K562 (cell line): ENCODE data around the gene ARV1. TPM values are rescaled to one million over a fixed set of nuclear protein-coding genes. Genes with fewer than 3 reads are reported as not detected.

Experiments used
- ATAC-seq: fragments of 200-7000 bp; cut with Tn5 transposase; 3 replicates; pipeline ENCODE4 v1.9.1; 2020; ENCODE audit warnings: moderate library complexity
- BruUV-seq: library from RNA; stranded (reverse); fragments of 400-500 nt; replicated peaks from 2 replicates; lab custom pipeline; 2021; lab: Mats Ljungman, UMichigan
- CTCF ChIA-PET: fragments of 300-600 bp; formaldehyde crosslinking; extraction: SDS; loops from one replicate; lab custom pipeline; 2021; ENCODE audit warnings: low intra/inter-chr PET ratio; lab: Yijun Ruan, JAX
- POLR2A ChIA-PET: fragments of 300-600, 350-650 bp; sonication (Branson Sonifier 250); formaldehyde crosslinking; extraction: SDS; loops from one replicate; lab custom pipeline; 2021; ENCODE audit warnings: antibody characterized with exemption, inconsistent platforms; lab: Yijun Ruan, JAX
- DNase-seq, 4 experiments: peaks; one replicate each; pipeline versions ENCODE4 v3.0.0 to v3.0.0-alpha.2; 2011 to 2018; ENCODE audit warnings: low spot score in 3 of 4, mixed read lengths in 3 of 4; ENCODE audit errors: extremely low read depth in 1 of 4
- FAIRE-seq: peaks from 2 replicates; lab custom pipeline; 2011; peaks lifted over from hg19 to GRCh38; lab: Jason Lieb, UNC
- H2AFZ ChIP-seq: 2 replicates; pipeline ENCODE4 v1.6.0; 2011; ENCODE audit warnings: low read depth, low read length, control low read depth, inconsistent platforms
- H3K27ac ChIP-seq: fragments of 200-600 bp; 3 replicates; pipeline ENCODE4 v1.8.0; 2011; ENCODE audit warnings: low read depth, mild to moderate bottlenecking, control low read depth, inconsistent platforms, low read length, moderate library complexity, mixed read lengths; ENCODE audit errors: extremely low read depth
- H3K27me3 ChIP-seq, 2 experiments: fragments of 300-600 bp in 1 of 2; 2 replicates in 1 of 2; 3 replicates in 1 of 2; pipeline versions ENCODE4 v1.6.0 to v1.8.0; 2011; ENCODE audit warnings: inconsistent platforms in 2 of 2, low read length in 2 of 2, mild to moderate bottlenecking in 1 of 2, mixed read lengths in 1 of 2, moderate library complexity in 1 of 2; ENCODE audit not compliant: control insufficient read depth in 2 of 2, insufficient read depth in 2 of 2
- H3K36me3 ChIP-seq: fragments of 300-600 bp; 3 replicates; pipeline ENCODE4 v1.8.0; 2011; ENCODE audit warnings: mild to moderate bottlenecking, low read length, inconsistent platforms; ENCODE audit not compliant: control insufficient read depth, insufficient read depth
- H3K4me1 ChIP-seq, 2 experiments: fragments of 200-600 bp in 1 of 2; replicated peaks in 1 of 2; 2 replicates in 1 of 2; 3 replicates in 1 of 2; pipeline versions ENCODE4 v1.5.1 to v1.8.0; 2011; ENCODE audit warnings: inconsistent platforms in 2 of 2, low read length in 2 of 2, mild to moderate bottlenecking in 1 of 2, mixed read lengths in 1 of 2, moderate library complexity in 1 of 2; ENCODE audit not compliant: control insufficient read depth in 2 of 2, insufficient read depth in 2 of 2
- H3K4me2 ChIP-seq: 2 replicates; pipeline ENCODE4 v1.6.1; 2011; ENCODE audit warnings: low read length, control low read depth, inconsistent platforms, mixed read lengths; ENCODE audit not compliant: insufficient read depth
- H3K4me3 ChIP-seq: fragments of 200-600 bp; sonication (generic), shearing (Covaris generic); 2 replicates; pipeline ENCODE4 v1.5.1; 2016; ENCODE audit warnings: control low read depth, inconsistent platforms
- H3K79me2 ChIP-seq: fragments of 200-600 bp; 3 replicates; pipeline ENCODE4 v1.8.0; 2011; ENCODE audit warnings: low read length, inconsistent platforms; ENCODE audit not compliant: control insufficient read depth, insufficient read depth
- H3K9ac ChIP-seq, 2 experiments: 2 replicates each; pipeline versions ENCODE4 v1.6.0 to v1.6.1; 2011; ENCODE audit warnings: low read depth in 2 of 2, low read length in 2 of 2, control low read depth in 1 of 2, inconsistent platforms in 1 of 2, mild to moderate bottlenecking in 1 of 2, mixed read lengths in 1 of 2; ENCODE audit not compliant: insufficient read depth in 1 of 2
- H3K9me1 ChIP-seq: one replicate; pipeline ENCODE4 v1.6.0; 2011; ENCODE audit warnings: inconsistent platforms, mild to moderate bottlenecking, low read length, moderate library complexity; ENCODE audit not compliant: control insufficient read depth, insufficient read depth
- H3K9me3 ChIP-seq: replicated peaks from 2 replicates; pipeline ENCODE4 v1.5.1; 2011; ENCODE audit warnings: low read depth, low read length, inconsistent platforms; ENCODE audit not compliant: control insufficient read depth, insufficient read depth
- H4K20me1 ChIP-seq: replicated peaks from 2 replicates; pipeline ENCODE4 v1.6.1; 2011; ENCODE audit warnings: low read length, inconsistent platforms, mixed read lengths; ENCODE audit not compliant: control insufficient read depth, insufficient read depth
- CXXC5 ChIP-seq: fragments of 250-450 bp; sonication (Bioruptor Pico); IDR thresholded peaks from 2 replicates; pipeline ENCODE4 v1.8.0; 2022; ENCODE audit warnings: inconsistent platforms, mild to moderate bottlenecking, moderate library complexity
- DNMT1 ChIP-seq: fragments of 450-650 bp; IDR thresholded peaks from 2 replicates; pipeline ENCODE4 v1.6.1; 2016; ENCODE audit warnings: antibody characterized with exemption, mild to moderate bottlenecking
- FOXM1 ChIP-seq, 2 experiments: fragments of 450-650 bp in 1 of 2; sonication (generic) in 1 of 2; formaldehyde crosslinking in 1 of 2; IDR thresholded peaks; 2 replicates each; pipeline versions ENCODE4 v1.6.1 to v1.9.0; 2017 to 2022; ENCODE audit warnings: low read depth in 2 of 2, mild to moderate bottlenecking in 2 of 2, missing genetic modification reagents in 1 of 2, moderate library complexity in 1 of 2
- GTF2A2 ChIP-seq: IDR thresholded peaks from 2 replicates; pipeline ENCODE4 v1.6.1; 2016; ENCODE audit warnings: mild to moderate bottlenecking, missing genetic modification characterization, missing compliant biosample characterization
- HDAC3 ChIP-seq: fragments of 450-650 bp; IDR thresholded peaks from 2 replicates; pipeline ENCODE4 v1.6.1; 2018; ENCODE audit warnings: borderline replicate concordance, mild to moderate bottlenecking, moderate library complexity; ENCODE audit not compliant: partially characterized antibody
- HES1 ChIP-seq: fragments of 450-650 bp; IDR thresholded peaks from 2 replicates; pipeline ENCODE4 v1.6.1; 2016; ENCODE audit warnings: low read depth, mild to moderate bottlenecking, moderate library complexity
- HNRNPUL1 ChIP-seq: fragments of 200-400 bp; formaldehyde crosslinking; IDR thresholded peaks from 2 replicates; pipeline ENCODE4 v1.6.1; 2017; ENCODE audit warnings: low read length
- HSF4 ChIP-seq: fragments of 250-450 bp; sonication (Bioruptor Pico); IDR thresholded peaks from 2 replicates; pipeline ENCODE4 v2.1.2; 2022; ENCODE audit warnings: mild to moderate bottlenecking, moderate library complexity, borderline replicate concordance
- KDM2B ChIP-seq: fragments of 250-450 bp; sonication (Bioruptor Pico); IDR thresholded peaks from 2 replicates; pipeline ENCODE4 v1.8.0; 2021; ENCODE audit warnings: mild to moderate bottlenecking, moderate library complexity
- KLF13 ChIP-seq: fragments of 450-650 bp; IDR thresholded peaks from 2 replicates; pipeline ENCODE4 v1.6.1; 2016; ENCODE audit warnings: missing genetic modification characterization, low read depth, mild to moderate bottlenecking, missing compliant biosample characterization, moderate library complexity, borderline replicate concordance
- NFE2 ChIP-seq: IDR thresholded peaks from 2 replicates; pipeline ENCODE4 v1.6.1; 2014; ENCODE audit warnings: antibody characterized with exemption, low read depth
- RBM17 ChIP-seq: fragments of 200-400 bp; formaldehyde crosslinking; IDR thresholded peaks from 2 replicates; pipeline ENCODE4 v1.6.1; 2017; ENCODE audit warnings: low read depth, mild to moderate bottlenecking, low read length, borderline replicate concordance
- SMARCA5 ChIP-seq: fragments of 450-650 bp; IDR thresholded peaks from 2 replicates; pipeline ENCODE4 v1.6.1; 2016
- TOE1 ChIP-seq, 2 experiments: fragments of 450-650 bp in 1 of 2; sonication (generic) in 1 of 2; formaldehyde crosslinking in 1 of 2; IDR thresholded peaks; 2 replicates each; pipeline versions ENCODE4 v1.7.1 to v1.8.0; 2016 to 2022; ENCODE audit warnings: borderline replicate concordance in 2 of 2, mild to moderate bottlenecking in 2 of 2, antibody characterized with exemption in 1 of 2, inconsistent platforms in 1 of 2, low read depth in 1 of 2, missing genetic modification reagents in 1 of 2, moderate library complexity in 1 of 2
- ZBTB43 ChIP-seq: sonication (generic); formaldehyde crosslinking; IDR thresholded peaks from 2 replicates; pipeline ENCODE4 v1.8.0; 2023; ENCODE audit warnings: mild to moderate bottlenecking, missing genetic modification reagents
- ZNF184 ChIP-seq: sonication (generic); formaldehyde crosslinking; IDR thresholded peaks from 2 replicates; pipeline ENCODE4 v1.5.0; 2020; ENCODE audit warnings: missing genetic modification reagents
- ZNF408 ChIP-seq: fragments of 250-450 bp; sonication (Bioruptor Pico); IDR thresholded peaks from 2 replicates; pipeline ENCODE4 v1.4.0; 2020; ENCODE audit warnings: low read depth, mild to moderate bottlenecking, moderate library complexity
- ZSCAN29 ChIP-seq: fragments of 450-650 bp; IDR thresholded peaks from 2 replicates; pipeline ENCODE4 v1.6.1; 2017
- WGBS: fragments of 100-300 bp; shearing (Covaris generic); methylation state at CpG from one replicate; pipeline ENCODE4 v1.1.6; 2016; ENCODE audit warnings: low coverage, mixed read lengths; ENCODE audit not compliant: insufficient coverage; ENCODE audit errors: missing lambda C conversion rate; 5-methylcytosine and 5-hydroxymethylcytosine counted together
- in situ Hi-C: fragments of 300-500 bp; cut with MboI; formaldehyde crosslinking; loops from 4 replicates; pipeline ENCODE4 v1.15.0; 2018; ENCODE audit warnings: inconsistent platforms, mixed read lengths
- intact Hi-C: fragments of 100-400 bp; cut with micrococcal nuclease; formaldehyde crosslinking; loops from 2 replicates; pipeline ENCODE4 v1.14.2; 2022
- polyA plus RNA-seq, 8 experiments: library from polyadenylated mRNA; depleted of rRNA in 4 of 8; stranded (reverse) in 5 of 8; unstranded in 3 of 8; fragments of >200 nt; fragmentation: Nextera tagmentation in 2 of 8; fragmentation: Illumina TruSeq in 1 of 8; extraction: Ambion mirVana in 2 of 8; extraction: Trizol in 1 of 8; gene quantifications; 2 replicates each; pipeline versions ENCODE4 v1.2.1 to v1.2.3, GENCODE V29; 2011 to 2014; ENCODE audit warnings: inconsistent platforms in 1 of 8, missing spikeins in 1 of 8
- total RNA-seq, 7 experiments: library from RNA; depleted of rRNA in 6 of 7; stranded (reverse); fragments of >200 nt in 6 of 7; fragmentation: Illumina TruSeq in 2 of 7; extraction: Trizol in 2 of 7; gene quantifications; 2 replicates each; pipeline versions ENCODE4 v1.2.1 to v1.2.3, GENCODE V29; 2011 to 2021; ENCODE audit warnings: low replicate concordance in 1 of 7
- TF ChIP-seq, protein P1 (sequence below): fragments of 450-650 bp; formaldehyde crosslinking; IDR thresholded peaks from 2 replicates; pipeline ENCODE4 v1.4.0; 2022; ENCODE audit warnings: missing genetic modification characterization

ARV1 gene
- total and polyA plus RNA-seq, 9 of the 15 experiments (the other 6 are each of a cell fraction or from before 2014, with no cell fraction given): 54.8 to 139 (median 74.0) TPM

DNA sequence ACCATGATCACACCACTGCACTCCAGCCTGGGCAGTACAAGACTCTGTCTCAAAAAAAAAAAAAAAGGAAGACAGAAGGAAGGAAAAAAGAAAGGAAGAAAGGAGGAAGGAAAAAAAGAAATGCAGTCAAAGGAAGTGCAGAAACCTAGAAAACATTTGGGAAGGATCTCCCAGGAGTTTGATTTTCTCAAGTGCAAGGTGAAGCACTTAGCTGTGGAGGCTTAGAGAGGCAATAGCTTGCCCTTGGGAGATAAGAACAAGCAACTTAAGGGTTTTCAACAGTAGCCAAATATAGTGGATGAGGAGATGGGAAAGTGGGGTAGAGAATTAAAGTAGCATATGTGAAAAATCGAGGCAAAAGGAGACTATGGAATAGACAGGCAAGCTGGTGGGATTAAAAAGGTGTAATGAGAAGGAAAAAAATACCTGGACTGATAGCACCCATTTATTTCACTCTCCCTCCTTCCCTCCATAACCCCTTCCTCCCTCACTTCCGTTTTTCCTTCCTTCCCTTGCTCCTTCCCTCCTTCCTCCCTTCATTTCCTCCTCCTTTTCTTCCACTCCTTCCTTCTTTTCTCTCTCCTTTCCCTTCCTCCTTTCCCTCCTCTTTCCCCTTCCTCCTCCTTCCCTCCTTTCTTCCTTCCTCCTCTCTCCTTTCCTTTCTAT, 68.0 kb downstream of the ARV1 start:
- intact Hi-C loops (loop anchor here (2.0 kb wide), 1 partner anchor 18 kb away; no protein-coding TSS in a partner anchor), in situ Hi-C loops (no loop called here)
- Histone ChIP-seq H3K4me2 (peak overlapping the region; percentile 77; the same call in 1 of the 2 replicates), H3K27ac (peak overlapping the region; percentile 80), H3K4me3 (no peak overlapping the region), H3K36me3 (no peaks in the 10 kb centered on the region; the same call in 2 of the 3 replicates), H3K9ac (peak overlapping the region in 1 of 2 experiments; percentile 58; a peak in 2 of 4 replicates), H3K79me2 (no peaks in the 10 kb centered on the region), H3K9me3 (peaks cover 15% of the 10 kb centered on the region), H3K4me1 (peaks cover 4 to 39% of the 10 kb centered on the region in 2 experiments), H3K27me3 (no peaks in the 10 kb centered on the region), H3K9me1 (no peaks in the 10 kb centered on the region), H2AFZ (peak overlapping the region; percentile 77), H4K20me1 (no peaks in the 10 kb centered on the region)
- DNase-seq (peak in 2 of 4 experiments; percentile 71 to 74), ATAC-seq (peak; percentile 69), FAIRE-seq (peak; percentile 74)
- ChIA-PET CTCF (no interaction called here), POLR2A (interaction anchor here (0.6 to 2.6 kb wide), 6 partner anchors 9 to 961 kb away, joined by 3 to 16 read pairs (median 7); no protein-coding TSS in a partner anchor)
- no TSS peak for BruUV-seq
- WGBS: 6% methylated on average over 2 of the region's 2 CpGs
- no peak for TF ChIP-seq HNRNPUL1
- TF ChIP-seq DNMT1: no peak
- TF ChIP-seq RBM17: no peak
- TF ChIP-seq, protein P1, sequence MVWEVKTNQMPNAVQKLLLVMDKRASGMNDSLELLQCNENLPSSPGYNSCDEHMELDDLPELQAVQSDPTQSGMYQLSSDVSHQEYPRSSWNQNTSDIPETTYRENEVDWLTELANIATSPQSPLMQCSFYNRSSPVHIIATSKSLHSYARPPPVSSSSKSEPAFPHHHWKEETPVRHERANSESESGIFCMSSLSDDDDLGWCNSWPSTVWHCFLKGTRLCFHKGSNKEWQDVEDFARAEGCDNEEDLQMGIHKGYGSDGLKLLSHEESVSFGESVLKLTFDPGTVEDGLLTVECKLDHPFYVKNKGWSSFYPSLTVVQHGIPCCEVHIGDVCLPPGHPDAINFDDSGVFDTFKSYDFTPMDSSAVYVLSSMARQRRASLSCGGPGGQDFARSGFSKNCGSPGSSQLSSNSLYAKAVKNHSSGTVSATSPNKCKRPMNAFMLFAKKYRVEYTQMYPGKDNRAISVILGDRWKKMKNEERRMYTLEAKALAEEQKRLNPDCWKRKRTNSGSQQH: peak; percentile 96
- TF ChIP-seq KLF13 (tag): no peak
- TF ChIP-seq ZNF184 (CRISPR knock-in tag): no peak
- no peak for TF ChIP-seq ZBTB43
- TF ChIP-seq CXXC5 (CRISPR knock-in tag): peak; percentile 53
- peak; percentile 32; the same call in 1 of the 2 replicates for TF ChIP-seq TOE1 (IDR thresholded peaks at IDR 0.05; ENCODE audit: borderline replicate concordance)
- no peak for TF ChIP-seq TOE1 (CRISPR knock-in tag; IDR thresholded peaks at IDR 0.05; ENCODE audit: borderline replicate concordance, low read depth)
- TF ChIP-seq SMARCA5: peak; percentile 22; the same call in 1 of the 2 replicates
- no peak for TF ChIP-seq HES1
- TF ChIP-seq NFE2: no peak
- no peak for TF ChIP-seq KDM2B
- TF ChIP-seq FOXM1 (IDR thresholded peaks at IDR 0.05; ENCODE audit: low read depth): no peak
- TF ChIP-seq FOXM1 (CRISPR knock-in tag; IDR thresholded peaks at IDR 0.05; ENCODE audit: low read depth): no peak
- peak; percentile 63 for TF ChIP-seq HDAC3
- TF ChIP-seq HSF4: 0 out of 2 replicates have a peak, but pooled peaks have one; percentile 5
- no peak for TF ChIP-seq GTF2A2 (tag)
- no peak for TF ChIP-seq ZNF408
- no peak; the same call in 1 of the 2 replicates for TF ChIP-seq ZSCAN29
